IPS-15b (cell line): Measurements from ENCODE around the gene KCNC3.

Experiments
- H3K27me3 ChIP-seq: one replicate; pipeline ENCODE4 v1.6.1; 2013; ENCODE audit warnings: low read length; ENCODE audit not compliant: control insufficient read depth, insufficient read depth
- H3K36me3 ChIP-seq: one replicate; pipeline ENCODE4 v1.6.1; 2013; ENCODE audit warnings: low read length; ENCODE audit not compliant: control insufficient read depth, insufficient read depth
- H3K4me1 ChIP-seq: one replicate; pipeline ENCODE4 v1.6.1; 2013; ENCODE audit warnings: mild to moderate bottlenecking, low read length; ENCODE audit not compliant: control insufficient read depth, insufficient read depth
- H3K4me3 ChIP-seq: one replicate; pipeline ENCODE4 v1.5.1; 2013; ENCODE audit warnings: low read depth, low read length
- H3K9ac ChIP-seq: one replicate; pipeline ENCODE4 v1.6.1; 2013; ENCODE audit warnings: low read depth, mild to moderate bottlenecking, low read length
- H3K9me3 ChIP-seq: one replicate; pipeline ENCODE4 v1.6.1; 2013; ENCODE audit warnings: mild to moderate bottlenecking, low read length; ENCODE audit not compliant: control insufficient read depth, insufficient read depth

KCNC3 gene

DNA sequence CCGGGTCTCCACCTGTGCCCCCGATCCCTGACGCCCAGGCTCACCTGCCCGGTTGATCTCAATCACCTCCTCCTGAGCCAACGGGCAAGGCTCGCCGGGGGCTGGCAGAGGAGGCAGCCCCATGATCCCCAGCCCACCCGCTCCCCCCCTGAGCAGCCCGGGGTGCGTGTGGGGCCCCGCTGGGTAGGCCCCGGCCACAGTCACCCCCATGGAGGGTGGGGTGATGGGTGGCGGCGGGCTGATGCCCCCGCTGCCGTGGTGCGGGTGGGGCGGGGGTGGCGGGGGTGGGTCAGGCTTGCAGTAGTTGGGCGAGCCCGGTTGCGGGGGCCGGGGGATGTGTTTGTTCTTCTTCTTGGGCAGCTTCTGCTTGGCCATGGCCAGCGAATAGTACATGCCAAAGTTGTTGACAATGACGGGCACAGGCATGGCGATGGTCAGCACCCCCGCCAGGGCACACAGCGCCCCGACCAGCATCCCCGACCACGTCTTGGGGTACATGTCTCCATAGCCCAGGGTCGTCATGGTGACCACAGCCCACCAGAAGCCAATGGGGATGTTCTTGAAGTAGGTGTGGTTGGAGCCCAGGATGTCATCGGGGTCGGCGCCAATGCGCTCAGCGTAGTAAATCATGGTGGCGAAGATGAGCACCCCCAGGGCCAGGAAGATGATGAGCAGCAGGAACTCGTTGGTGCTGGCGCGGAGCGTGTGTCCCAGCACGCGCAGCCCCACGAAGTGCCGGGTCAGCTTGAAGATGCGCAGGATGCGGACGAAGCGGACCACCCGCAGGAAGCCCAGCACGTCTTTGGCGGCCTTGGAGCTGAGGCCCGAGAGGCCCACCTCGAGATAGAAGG is 6.0 kb downstream of the KCNC3 start:
- Histone ChIP-seq H3K4me3 (no peak overlapping the region), H3K9ac (no peak overlapping the region), H3K27me3 (peaks cover 11% of the 10 kb centered on the region), H3K9me3 (no peaks in the 10 kb centered on the region), H3K4me1 (peaks cover 11% of the 10 kb centered on the region), H3K36me3 (peaks cover 19% of the 10 kb centered on the region)

DNA sequence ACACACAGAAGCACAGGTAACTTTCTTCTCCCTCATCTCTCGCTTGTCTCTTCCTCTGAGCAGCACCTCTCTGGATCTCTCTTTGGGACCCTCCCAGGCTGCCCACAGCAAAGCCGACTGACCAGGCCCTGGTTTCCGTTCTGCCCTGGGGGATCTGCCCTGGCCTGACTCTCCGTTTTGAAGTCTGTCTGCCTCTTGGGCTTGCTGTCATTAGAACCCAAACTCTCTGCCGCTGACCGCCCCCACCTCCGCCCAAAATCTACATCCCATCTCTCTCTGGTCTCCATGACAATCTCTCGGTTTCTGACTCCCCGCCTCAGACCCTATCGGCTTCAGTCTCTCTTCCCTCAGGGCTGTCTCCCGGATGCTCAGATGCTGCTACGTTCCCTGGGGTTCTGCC is 6.9 kb downstream of the KCNC3 start:
- no peaks in the 10 kb centered on the region for H3K9me3 ChIP-seq
- peaks cover 4% of the 10 kb centered on the region for H3K27me3 ChIP-seq
- no peak overlapping the region for H3K4me3 ChIP-seq
- no peak overlapping the region for H3K9ac ChIP-seq
- H3K4me1 ChIP-seq: peaks cover 9% of the 10 kb centered on the region
- H3K36me3 ChIP-seq: peaks cover 22% of the 10 kb centered on the region

DNA sequence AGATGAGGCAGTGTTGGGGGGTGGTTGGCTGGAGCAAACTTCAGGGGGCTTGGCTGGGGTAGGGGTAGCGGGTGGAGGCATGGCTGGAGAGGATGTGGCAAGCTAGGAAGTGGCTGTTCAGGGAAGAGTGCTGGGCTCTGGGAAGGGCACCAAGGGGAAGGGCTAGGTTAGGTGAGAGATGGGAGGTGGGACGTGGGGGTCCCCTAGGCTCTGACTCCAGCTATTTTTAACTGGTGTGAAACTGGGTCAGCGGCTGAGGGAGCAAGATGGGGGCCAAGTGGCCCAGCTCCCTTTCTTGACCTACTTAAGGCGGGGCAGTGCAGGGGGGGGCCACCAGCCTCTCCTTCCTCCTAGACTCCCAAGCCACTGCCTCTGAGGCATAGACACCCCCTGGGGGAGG is 7.3 kb downstream of the KCNC3 start:
- Histone ChIP-seq H3K9me3 (no peaks in the 10 kb centered on the region), H3K4me3 (no peak overlapping the region), H3K9ac (no peak overlapping the region), H3K27me3 (peaks cover under 1% of the 10 kb centered on the region), H3K4me1 (peaks cover 5% of the 10 kb centered on the region), H3K36me3 (peaks cover 23% of the 10 kb centered on the region)

DNA sequence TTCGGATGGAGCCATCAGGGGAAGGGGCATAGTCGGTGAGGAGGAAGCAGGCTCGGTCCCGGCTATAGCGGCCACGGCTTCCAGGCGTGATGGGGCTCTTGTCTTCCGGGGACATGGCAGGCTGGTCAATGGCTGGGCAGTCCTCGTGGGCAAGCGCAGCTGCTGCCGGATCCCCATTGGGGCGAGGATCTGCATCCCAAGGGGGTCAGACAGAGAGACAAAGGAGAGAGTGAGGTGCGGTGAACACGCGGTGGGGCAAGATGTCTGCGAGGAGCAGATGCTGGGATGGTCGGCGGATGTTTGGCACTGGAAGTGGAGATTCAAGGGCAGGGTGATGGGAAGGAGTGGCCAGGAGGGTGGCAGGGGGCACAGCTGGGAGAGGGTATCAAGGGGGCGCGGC is 8.6 kb downstream of the KCNC3 start:
- Histone ChIP-seq H3K36me3 (peaks cover 23% of the 10 kb centered on the region), H3K9me3 (no peaks in the 10 kb centered on the region), H3K4me1 (peaks cover 5% of the 10 kb centered on the region), H3K27me3 (no peaks in the 10 kb centered on the region), H3K4me3 (no peak overlapping the region), H3K9ac (no peak overlapping the region)

DNA sequence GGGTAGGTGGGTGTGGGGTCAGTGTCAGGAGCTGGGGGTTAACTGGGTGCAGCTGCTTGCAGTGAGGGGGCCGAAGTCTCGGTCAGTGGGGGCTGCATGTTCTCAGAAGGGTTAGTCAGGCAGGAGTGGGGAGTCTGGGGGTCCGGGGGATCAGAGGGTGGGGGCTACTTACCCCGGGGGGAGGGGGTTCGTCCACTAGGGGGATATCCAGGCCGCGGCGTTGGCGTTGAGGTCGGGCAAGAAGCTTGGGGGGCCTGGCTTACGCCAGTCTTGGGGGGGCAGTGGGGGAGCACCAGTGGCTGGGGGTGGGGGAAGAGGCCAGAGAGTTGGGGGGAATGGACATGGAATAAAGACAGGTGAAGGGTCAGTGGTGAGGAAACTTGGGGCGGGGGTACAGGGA is 9.1 kb downstream of the KCNC3 start:
- no peak overlapping the region for H3K4me3 ChIP-seq
- H3K36me3 ChIP-seq: peaks cover 23% of the 10 kb centered on the region
- H3K27me3 ChIP-seq: no peaks in the 10 kb centered on the region
- H3K4me1 ChIP-seq: peaks cover 3% of the 10 kb centered on the region
- no peaks in the 10 kb centered on the region for H3K9me3 ChIP-seq
- no peak overlapping the region for H3K9ac ChIP-seq

DNA sequence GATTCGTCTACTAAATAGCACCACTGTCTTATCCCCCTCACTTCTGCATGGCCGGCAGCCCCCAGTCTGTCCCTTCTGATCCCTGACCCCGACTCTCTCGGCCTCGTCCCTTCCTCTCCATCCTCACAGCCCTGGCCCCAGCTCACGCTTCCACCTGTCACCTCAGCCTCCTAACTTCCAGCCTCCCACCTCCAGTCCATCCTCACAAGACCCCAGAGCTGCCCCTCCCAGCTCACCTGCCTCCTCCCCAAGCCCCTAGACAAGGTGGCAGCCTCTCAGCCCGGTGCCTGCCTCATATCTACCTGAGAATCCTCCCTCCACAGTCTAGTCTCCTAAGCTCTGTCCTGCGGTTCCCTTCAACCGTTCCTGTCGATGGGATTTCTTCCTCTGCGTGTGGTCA is 10.0 kb downstream of the KCNC3 start:
- H3K4me1 ChIP-seq: no peaks in the 10 kb centered on the region
- no peak overlapping the region for H3K4me3 ChIP-seq
- H3K27me3 ChIP-seq: no peaks in the 10 kb centered on the region

DNA sequence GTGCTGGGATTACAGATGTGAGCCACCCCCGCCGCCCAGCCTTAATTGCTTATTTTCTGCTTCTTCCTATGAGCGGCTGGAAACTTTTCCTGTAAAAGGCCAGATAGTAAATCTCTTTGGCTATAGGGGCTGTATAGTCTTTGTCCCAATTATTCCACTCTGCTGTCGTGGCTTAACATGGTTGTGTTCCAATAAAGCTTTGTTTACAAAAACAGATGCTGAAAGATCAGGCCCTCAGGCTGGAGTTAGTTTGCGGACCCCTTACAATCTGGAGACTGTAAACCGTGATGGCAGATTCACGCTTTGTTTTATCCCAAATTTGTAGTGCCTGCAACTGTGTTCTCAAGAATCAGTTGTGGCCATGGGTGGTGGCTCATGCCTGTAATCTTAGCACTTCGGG is 10.7 kb downstream of the KCNC3 start:
- H3K27me3 ChIP-seq: no peaks in the 10 kb centered on the region
- peaks cover 19% of the 10 kb centered on the region for H3K36me3 ChIP-seq
- H3K9ac ChIP-seq: no peak overlapping the region
- no peak overlapping the region for H3K4me3 ChIP-seq
- H3K9me3 ChIP-seq: no peaks in the 10 kb centered on the region
- H3K4me1 ChIP-seq: peaks cover 2% of the 10 kb centered on the region

More for the DNA sequence above, 10.0 kb downstream of the KCNC3 start:
- Histone ChIP-seq H3K9ac (no peak overlapping the region), H3K9me3 (no peaks in the 10 kb centered on the region), H3K36me3 (peaks cover 23% of the 10 kb centered on the region)

DNA sequence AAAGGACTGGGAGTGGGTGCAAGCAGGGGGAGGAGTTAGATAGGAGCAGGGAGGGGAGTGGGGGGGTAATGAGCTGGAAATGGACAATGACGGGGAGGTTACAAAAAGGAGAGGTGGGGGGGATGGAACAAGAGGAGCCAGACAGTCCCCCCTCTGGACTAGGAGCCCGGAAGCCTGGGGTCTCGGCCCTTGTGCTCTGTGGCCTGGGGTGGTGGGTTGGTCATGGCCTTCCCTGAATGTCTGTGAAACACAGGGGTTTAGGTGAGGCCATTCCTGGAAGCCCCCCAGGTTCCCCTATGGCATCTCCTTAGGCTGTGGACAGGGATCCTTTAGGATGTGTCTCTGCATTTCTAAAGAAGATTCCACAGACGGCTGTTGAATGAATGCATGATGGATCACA is 12.1 kb downstream of the KCNC3 start:
- H3K27me3 ChIP-seq: no peaks in the 10 kb centered on the region
- H3K4me1 ChIP-seq: peaks cover 4% of the 10 kb centered on the region
- H3K9ac ChIP-seq: no peak overlapping the region
- H3K36me3 ChIP-seq: peaks cover 16% of the 10 kb centered on the region
- H3K9me3 ChIP-seq: no peaks in the 10 kb centered on the region
- H3K4me3 ChIP-seq: no peak overlapping the region

DNA sequence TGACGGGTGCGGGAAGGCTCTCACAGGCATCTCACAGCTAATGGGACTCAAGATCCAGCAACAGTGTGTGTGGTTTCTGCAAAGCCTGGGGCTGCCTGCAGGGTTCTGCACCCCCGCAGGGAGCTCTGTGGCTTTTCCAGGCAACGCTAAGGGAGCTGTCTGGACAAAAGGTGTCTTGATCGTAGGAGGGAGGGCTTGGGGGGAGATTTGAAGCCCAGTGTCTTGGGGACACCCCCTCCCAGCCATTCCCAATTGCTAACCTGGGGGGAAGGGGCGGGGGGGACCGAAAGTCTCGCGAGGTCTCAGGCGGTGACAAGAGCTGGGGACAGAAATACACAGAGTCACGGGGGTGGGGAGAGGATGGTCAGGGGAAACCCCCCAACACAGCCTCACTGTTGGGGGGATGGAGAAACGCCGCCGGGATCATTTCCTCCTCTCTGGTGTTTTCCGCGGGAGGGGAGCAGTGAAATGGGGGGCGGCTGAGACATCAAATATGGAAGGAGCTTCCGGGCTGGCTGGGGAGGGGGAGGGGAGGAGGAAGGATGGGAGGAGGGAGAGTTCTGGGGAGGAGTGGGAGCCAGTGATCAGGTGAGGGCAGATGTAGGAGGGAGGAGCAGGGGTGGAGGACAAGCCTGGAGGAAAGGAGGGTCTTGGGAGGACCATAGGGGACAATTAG is 13.3 kb downstream of the KCNC3 start:
- H3K27me3 ChIP-seq: no peaks in the 10 kb centered on the region
- H3K4me1 ChIP-seq: peaks cover 4% of the 10 kb centered on the region
- no peak overlapping the region for H3K9ac ChIP-seq
- H3K36me3 ChIP-seq: peaks cover 16% of the 10 kb centered on the region
- H3K4me3 ChIP-seq: peak overlapping the region; percentile 54
- no peaks in the 10 kb centered on the region for H3K9me3 ChIP-seq

DNA sequence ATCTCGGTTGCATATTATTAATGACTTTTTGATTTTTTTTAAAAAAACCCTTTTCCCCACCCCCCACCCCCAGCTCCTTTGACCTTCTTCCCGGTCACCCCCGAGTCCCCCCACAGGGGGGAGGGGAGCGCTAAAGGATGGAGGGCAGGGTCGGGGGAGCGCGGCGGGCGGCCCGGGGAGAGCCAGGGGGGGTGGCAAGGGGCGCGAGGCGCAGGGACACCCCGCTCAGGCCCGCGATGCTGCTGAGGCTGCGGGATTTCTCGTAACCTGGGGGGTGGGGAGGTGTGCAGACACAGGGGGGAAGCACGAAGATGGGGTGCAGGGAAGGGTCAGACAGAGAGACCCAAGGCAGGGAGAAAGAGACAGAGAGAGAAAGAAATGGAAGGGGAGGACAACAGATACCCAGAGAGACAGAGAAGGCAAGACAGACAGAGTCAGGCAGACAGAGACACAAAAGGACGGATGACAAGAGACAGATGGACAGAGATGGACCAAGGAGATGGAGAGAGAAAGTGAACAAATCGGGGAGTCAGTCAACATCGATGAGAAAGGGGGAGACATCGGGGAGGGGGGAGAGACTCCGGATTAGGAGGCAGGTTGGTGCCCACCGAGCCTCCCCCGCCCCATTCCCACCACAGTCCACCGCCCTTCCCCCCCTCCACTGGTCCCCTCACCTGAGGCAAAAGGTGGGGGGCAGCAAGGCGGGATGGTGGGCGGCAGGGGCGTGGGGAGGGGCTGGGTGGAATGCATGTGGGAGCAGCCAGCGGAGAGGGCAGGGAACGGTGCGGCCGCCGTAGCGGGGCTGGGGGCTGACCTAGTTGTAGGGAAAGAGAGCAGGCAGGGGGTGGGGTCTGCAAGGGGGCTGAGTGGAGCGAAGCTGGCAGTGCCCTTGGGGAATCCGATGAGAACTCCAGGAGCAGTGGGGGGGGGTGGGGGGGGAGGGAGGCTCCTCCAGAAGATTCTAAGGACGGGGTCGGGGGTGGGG is 14.2 kb downstream of the KCNC3 start:
- Histone ChIP-seq H3K4me1 (peaks cover 6% of the 10 kb centered on the region), H3K9me3 (no peaks in the 10 kb centered on the region), H3K9ac (peak overlapping the region; percentile 9)

DNA sequence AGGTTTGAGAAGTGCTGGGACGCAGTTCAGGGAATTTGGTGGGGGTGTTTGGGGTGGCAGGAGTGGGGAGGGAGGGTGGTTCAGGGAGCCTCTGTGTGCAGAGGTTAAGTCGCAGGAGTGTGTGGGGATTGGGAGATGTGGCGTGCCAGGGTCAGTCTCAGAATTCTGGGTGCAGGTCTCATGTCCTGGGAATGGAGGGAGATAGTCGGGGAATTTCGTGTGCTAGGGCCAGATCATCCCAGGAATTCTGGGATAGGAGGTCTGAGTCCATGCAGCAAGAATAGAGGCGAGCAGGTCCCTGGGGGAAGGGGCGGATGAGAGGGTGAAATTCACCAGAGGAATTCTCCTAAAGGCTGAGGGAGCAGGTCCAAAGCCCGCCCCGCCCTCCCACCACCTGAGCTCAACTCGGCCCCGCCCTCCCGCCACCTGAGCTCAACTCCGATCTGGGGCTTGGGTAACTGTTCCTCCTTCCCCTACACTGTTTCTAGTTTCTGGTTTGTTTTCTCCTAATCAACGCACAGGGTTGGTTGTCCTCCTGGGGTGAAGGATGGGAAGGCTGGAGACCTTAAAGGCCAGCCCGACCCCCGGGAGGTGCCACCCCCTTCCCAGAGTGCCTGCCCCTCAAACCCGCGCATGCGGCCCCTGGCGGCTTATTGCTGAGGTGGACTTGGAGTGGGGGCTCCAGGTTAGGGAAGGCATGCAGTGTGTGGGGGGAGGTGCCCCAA is 15.2 kb downstream of the KCNC3 start:
- H3K9me3 ChIP-seq: no peaks in the 10 kb centered on the region
- peak overlapping the region; percentile 60 for H3K4me3 ChIP-seq
- H3K36me3 ChIP-seq: peaks cover 5% of the 10 kb centered on the region
- H3K9ac ChIP-seq: no peak overlapping the region
- H3K4me1 ChIP-seq: peaks cover 6% of the 10 kb centered on the region
- H3K27me3 ChIP-seq: peaks cover 7% of the 10 kb centered on the region

More for the DNA sequence above, 14.2 kb downstream of the KCNC3 start:
- Histone ChIP-seq H3K4me3 (peak overlapping the region; percentile 60), H3K36me3 (peaks cover 13% of the 10 kb centered on the region), H3K27me3 (peaks cover 3% of the 10 kb centered on the region)
